WI38 (cell line): ENCODE data around the gene CREB5.
"Not testable (repeated sequence)": the region's sequence is repeated elsewhere in the genome, so short reads cannot be mapped to it uniquely, and the experiment has no call there.

ENCODE experiments used
- H3K4me3 ChIP-seq: 2 replicates; pipeline ENCODE4 v1.5.1; 2011; ENCODE audit warnings: low read depth, mild to moderate bottlenecking, control low read depth, low read length
- CTCF ChIP-seq: IDR thresholded peaks from 2 replicates; pipeline ENCODE4 v1.5.1; 2012; ENCODE audit warnings: low read depth, mild to moderate bottlenecking, control low read depth, low read length

Gene CREB5

GRCh38 chr7:28782362-28782761 is 370.0 kb downstream of the CREB5 start:
- TF ChIP-seq CTCF = no peak
- no peak overlapping the region for H3K4me3 ChIP-seq

GRCh38 chr7:28784171-28784902 is 372.0 kb downstream of the CREB5 start:
- no peak for TF ChIP-seq CTCF
- H3K4me3 ChIP-seq = no peak overlapping the region

- no peak overlapping the region for H3K4me3 ChIP-seq
- no peak for TF ChIP-seq CTCF
Measured at GRCh38 chr7:28785041-28785995, 373.0 kb downstream of the CREB5 start.

GRCh38 chr7:28786156-28786555 is 373.8 kb downstream of the CREB5 start:
- H3K4me3 ChIP-seq = not testable (repeated sequence)

GRCh38 chr7:28787106-28787505 is 374.8 kb downstream of the CREB5 start:
- no peak overlapping the region for H3K4me3 ChIP-seq
- TF ChIP-seq CTCF = no peak

- TF ChIP-seq CTCF = no peak
- H3K4me3 ChIP-seq = no peak overlapping the region
Measured at GRCh38 chr7:28790467-28790866, 378.1 kb downstream of the CREB5 start.

GRCh38 chr7:28792858-28793257 is 380.5 kb downstream of the CREB5 start:
- no peak for TF ChIP-seq CTCF
- H3K4me3 ChIP-seq = no peak overlapping the region
